Stomach (tissue), 9 donors: ENCODE results near the gene NGLY1. TPM values are rescaled to one million over a fixed set of nuclear protein-coding genes. Genes with fewer than 3 reads are reported as not detected.

Experiments
- DNase-seq, 2 donors: peaks; one replicate each; pipeline versions ENCODE4 v3.0.0 to v3.0.0-alpha.2; 2013 to 2019
- H3K27ac ChIP-seq, 5 donors: fragments of 200-600 bp in 4 of 5; sonication (generic) in 4 of 5; one replicate each; pipeline ENCODE4 v1.5.1; 2013 to 2019; ENCODE audit warnings: mild to moderate bottlenecking in 1 of 5, moderate library complexity in 1 of 5
- H3K27me3 ChIP-seq, 3 donors: fragments of 200-600 bp; sonication (generic); one replicate each; pipeline ENCODE4 v1.5.1; 2017 to 2019; ENCODE audit warnings: mixed run types in 1 of 3
- H3K36me3 ChIP-seq, 4 donors: fragments of 200-600 bp; sonication (generic); 1 replicate in 3 of 4; 2 replicates in 1 of 4; pipeline ENCODE4 v1.5.1; 2016 to 2019
- H3K4me1 ChIP-seq, 4 donors: fragments of 200-600 bp; sonication (generic); one replicate each; pipeline ENCODE4 v1.5.1; 2016 to 2019
- H3K4me3 ChIP-seq, 4 donors: fragments of 200-600 bp; sonication (generic) in 3 of 4; one replicate each; pipeline ENCODE4 v1.5.1; 2016 to 2019; ENCODE audit warnings: mild to moderate bottlenecking in 1 of 4
- H3K9me3 ChIP-seq, 4 donors: fragments of 200-600 bp; sonication (generic); one replicate each; pipeline ENCODE4 v1.5.1; 2016 to 2019
- CTCF ChIP-seq, 7 experiments: fragments of 450-650 bp in 4 of 7; fragments of 200-600 bp in 3 of 7; sonication (generic) in 3 of 7; IDR thresholded peaks; one replicate each; pipeline ENCODE4 v1.5.1; 2016 to 2019; ENCODE audit warnings: antibody characterized with exemption in 7 of 7, control low read depth in 2 of 7, mild to moderate bottlenecking in 1 of 7
- EP300 ChIP-seq: sonication (generic); formaldehyde crosslinking; IDR thresholded peaks from one replicate; pipeline ENCODE4 v1.6.1; 2017; ENCODE audit warnings: antibody characterized with exemption
- POLR2A ChIP-seq, 4 donors: fragments of 450-650 bp; IDR thresholded peaks; one replicate each; pipeline ENCODE4 v1.6.1; 2016; ENCODE audit warnings: antibody characterized with exemption in 4 of 4, control low read depth in 2 of 4, mild to moderate bottlenecking in 1 of 4, moderate library complexity in 1 of 4
- POLR2AphosphoS5 ChIP-seq, 3 donors: sonication (generic); formaldehyde crosslinking; IDR thresholded peaks; one replicate each; pipeline ENCODE4 v1.6.1; 2016; ENCODE audit warnings: antibody characterized with exemption in 3 of 3
- WGBS, 5 donors: extraction: QIAGEN DNeasy Blood & Tissue Kit in 3 of 5; methylation state at CpG; one replicate each; pipeline versions ENCODE4 v1.1.5 to v1.1.7; 2013 to 2018; 5-methylcytosine and 5-hydroxymethylcytosine counted together
- intact Hi-C: fragments of 100-400 bp; cut with DNase I; formaldehyde crosslinking; loops from one replicate; pipeline ENCODE4 v1.15.1; 2023; ENCODE audit warnings: low total_unique reads
- polyA plus RNA-seq, 3 donors: library from polyadenylated mRNA; stranded (reverse); fragments of 200-250 nt; gene quantifications; one replicate each; pipeline ENCODE4 v1.2.3, GENCODE V29; 2013
- total RNA-seq, 5 donors: library from RNA; depleted of rRNA; stranded (reverse); fragments of >200 nt; gene quantifications; one replicate each; pipeline versions ENCODE4 v1.1.0 to v1.2.3, GENCODE V29; 2014 to 2016
- donor health status: healthy with polysubstance abuse.
- donor health status: Bipolar disorder and iron deficiency.
- donor health status: healthy.

Gene NGLY1
- total and polyA plus RNA-seq, 8 donors, result 15.9 to 64.8 (median 29.8) TPM

- no peaks in the 10 kb centered on the region for H3K4me1 ChIP-seq
- no peak overlapping the region for H3K4me3 ChIP-seq
- intact Hi-C loops, result no loop called here
- H3K27me3 ChIP-seq, result no peaks in the 10 kb centered on the region
- TF ChIP-seq EP300 (no peak), POLR2AphosphoS5 (IDR thresholded peaks at IDR 0.05) (no peak), POLR2A (IDR thresholded peaks at IDR 0.05) (no peak), CTCF (IDR thresholded peaks at IDR 0.05) (no peak)
- H3K27ac ChIP-seq, result no peak overlapping the region
- no peaks in the 10 kb centered on the region for H3K9me3 ChIP-seq
- 58 to 87% (median 67%) methylated on average over 1 of the region's 1 CpG for WGBS, 5 donors
- DNase-seq, result no peak
- no peaks in the 10 kb centered on the region for H3K36me3 ChIP-seq
Observed at GRCh38 chr3:25697553-25697952, 85.7 kb downstream of the NGLY1 start.

- DNase-seq, result no peak
- no peak for TF ChIP-seq CTCF (IDR thresholded peaks at IDR 0.05)
- no peak for TF ChIP-seq POLR2A (IDR thresholded peaks at IDR 0.05)
- TF ChIP-seq POLR2AphosphoS5 (IDR thresholded peaks at IDR 0.05), result no peak
- no peak for TF ChIP-seq EP300
- Histone ChIP-seq H3K27ac (no peak overlapping the region), H3K4me3 (no peak overlapping the region), H3K4me1 (no peaks in the 10 kb centered on the region), H3K36me3 (no peaks in the 10 kb centered on the region), H3K9me3 (no peaks in the 10 kb centered on the region), H3K27me3 (no peaks in the 10 kb centered on the region)
- intact Hi-C loops, result no loop called here
- 78 to 90% (median 85%) methylated on average over 4 of the region's 4 CpGs for whole genome bisulfite sequencing, 5 donors
Observed at GRCh38 chr3:25695731-25696420, 87.4 kb downstream of the NGLY1 start.

- no peak for DNase-seq
- H3K4me1 ChIP-seq, result no peaks in the 10 kb centered on the region
- WGBS, 5 donors, result 63 to 85% (median 65%) methylated on average over 3 of the region's 3 CpGs
- H3K4me3 ChIP-seq, result no peak overlapping the region
- no peaks in the 10 kb centered on the region for H3K9me3 ChIP-seq
- TF ChIP-seq CTCF (IDR thresholded peaks at IDR 0.05) (no peak), POLR2A (IDR thresholded peaks at IDR 0.05) (no peak), EP300 (no peak), POLR2AphosphoS5 (IDR thresholded peaks at IDR 0.05) (no peak)
- H3K27me3 ChIP-seq, result no peaks in the 10 kb centered on the region
- no peak overlapping the region for H3K27ac ChIP-seq
- intact Hi-C loops, result no loop called here
- H3K36me3 ChIP-seq, result no peaks in the 10 kb centered on the region
Observed at GRCh38 chr3:25693238-25693637, 90.0 kb downstream of the NGLY1 start.

GRCh38 chr3:25692341-25692740, 90.9 kb downstream of the NGLY1 start:
- TF ChIP-seq POLR2AphosphoS5 (IDR thresholded peaks at IDR 0.05), result no peak
- no peak for TF ChIP-seq POLR2A (IDR thresholded peaks at IDR 0.05)
- TF ChIP-seq CTCF (IDR thresholded peaks at IDR 0.05), result no peak
- no peak for TF ChIP-seq EP300
- Histone ChIP-seq H3K9me3 (no peaks in the 10 kb centered on the region), H3K27me3 (no peaks in the 10 kb centered on the region), H3K4me3 (no peak overlapping the region), H3K4me1 (no peaks in the 10 kb centered on the region), H3K27ac (no peak overlapping the region), H3K36me3 (no peaks in the 10 kb centered on the region)
- peak in 1 of 2 donors; percentile 30 for DNase-seq
- intact Hi-C loops, result no loop called here
- WGBS, 5 donors, result 82 to 89% (median 85%) methylated on average over 1 of the region's 1 CpG
